Panc1 (cell line): ENCODE measurements around the gene SMIM35.
A peak's percentile ranks its signal among the peaks of the same experiment; 100 is the strongest.

Source experiments
- CTCF ChIP-seq: fragments of 450-650 bp; IDR thresholded peaks from 2 replicates; pipeline ENCODE4 v1.5.1; 2017; ENCODE audit warnings: mild to moderate bottlenecking
- POLR2AphosphoS5 ChIP-seq: IDR thresholded peaks from 2 replicates; pipeline ENCODE4 v1.6.1; 2012; ENCODE audit warnings: mild to moderate bottlenecking, low read depth, low read length, moderate library complexity
- REST ChIP-seq, 2 experiments: IDR thresholded peaks; 2 replicates each; pipeline ENCODE4 v1.6.1; 2011 to 2012; ENCODE audit warnings: low read depth in 2 of 2, control low read depth in 1 of 2, low read length in 1 of 2, mild to moderate bottlenecking in 1 of 2, moderate library complexity in 1 of 2; ENCODE audit not compliant: insufficient read depth in 1 of 2
- SIN3A ChIP-seq: IDR thresholded peaks from 2 replicates; pipeline ENCODE4 v1.6.1; 2012; ENCODE audit warnings: low read depth, mild to moderate bottlenecking, low read length, moderate library complexity, borderline replicate concordance; ENCODE audit not compliant: insufficient read depth
- TCF7L2 ChIP-seq: IDR thresholded peaks from 2 replicates; pipeline ENCODE4 v1.6.1; 2011; ENCODE audit warnings: mild to moderate bottlenecking, low read depth, low read length, inconsistent platforms

- TF ChIP-seq CTCF, result no peak
- TF ChIP-seq POLR2AphosphoS5, result peak; percentile 74
- no peak for TF ChIP-seq REST (IDR thresholded peaks at IDR 0.05; ENCODE audit: insufficient read depth in 1 of 2, low read depth in 2 of 2, low read length in 1 of 2)
- TF ChIP-seq SIN3A, result no peak
- no peak for TF ChIP-seq TCF7L2
Observed at GRCh38 chr11:118126082-118126838, 39.5 kb upstream of the SMIM35 start.
